Breast epithelium (tissue), 4 donors: ENCODE results near the gene SLBP. TPM values are rescaled to one million over a fixed set of nuclear protein-coding genes. Genes with fewer than 3 reads are reported as not detected.

ENCODE experiments used
- DNase-seq, 2 donors: peaks; one replicate each; pipeline ENCODE4 v3.0.0-alpha.2; 2019; ENCODE audit warnings: low spot score in 2 of 2
- H3K27ac ChIP-seq, 2 donors: fragments of 200-600 bp; sonication (generic) in 1 of 2; one replicate each; pipeline ENCODE4 v1.5.1; 2016 to 2019; ENCODE audit warnings: mild to moderate bottlenecking in 1 of 2
- H3K27me3 ChIP-seq, 2 donors: fragments of 200-600 bp; sonication (generic) in 1 of 2; one replicate each; pipeline versions ENCODE4 v1.5.1 to v1.6.0; 2017 to 2019; ENCODE audit warnings: control low read depth in 1 of 2, mild to moderate bottlenecking in 1 of 2
- H3K36me3 ChIP-seq: fragments of 200-600 bp; one replicate; pipeline ENCODE4 v1.5.1; 2019
- H3K4me1 ChIP-seq, 2 donors: fragments of 200-600 bp; sonication (generic); one replicate each; pipeline ENCODE4 v1.5.1; 2016 to 2019; ENCODE audit warnings: control low read depth in 1 of 2
- H3K4me3 ChIP-seq, 3 donors: fragments of 200-600 bp; sonication (generic); 1 replicate in 2 of 3; 2 replicates in 1 of 3; pipeline ENCODE4 v1.5.1; 2016 to 2019; ENCODE audit warnings: mild to moderate bottlenecking in 3 of 3, moderate library complexity in 2 of 3
- H3K9me3 ChIP-seq, 2 donors: fragments of 200-600 bp; sonication (generic) in 1 of 2; one replicate each; pipeline ENCODE4 v1.5.1; 2016 to 2019; ENCODE audit warnings: control low read depth in 1 of 2
- CTCF ChIP-seq, 3 donors: fragments of 450-650 bp; IDR thresholded peaks; one replicate each; pipeline ENCODE4 v1.5.1; 2016 to 2017; ENCODE audit warnings: antibody characterized with exemption in 3 of 3, mild to moderate bottlenecking in 3 of 3, moderate library complexity in 3 of 3
- POLR2A ChIP-seq: fragments of 450-650 bp; IDR thresholded peaks from one replicate; pipeline ENCODE4 v1.6.1; 2016; ENCODE audit warnings: antibody characterized with exemption, mild to moderate bottlenecking, moderate library complexity
- POLR2AphosphoS5 ChIP-seq, 3 donors: sonication (generic); formaldehyde crosslinking; IDR thresholded peaks; one replicate each; pipeline ENCODE4 v1.6.1; 2017; ENCODE audit warnings: antibody characterized with exemption in 3 of 3
- intact Hi-C: fragments of 100-400 bp; cut with DNase I; formaldehyde crosslinking; loops from one replicate; pipeline ENCODE4 v1.15.1; 2023; ENCODE audit warnings: low total_unique reads
- total RNA-seq, 3 donors: library from RNA; depleted of rRNA; stranded (reverse); fragments of >200 nt; gene quantifications; one replicate each; pipeline ENCODE4 v1.1.0, GENCODE V29; 2016

Gene SLBP
- total RNA-seq, 3 donors from 2014 or later, result 45.1 to 52.0 (median 45.6) TPM

- no peak overlapping the region for H3K4me3 ChIP-seq
- H3K36me3 ChIP-seq, result no peaks in the 10 kb centered on the region
- DNase-seq, result no peak
- TF ChIP-seq CTCF (IDR thresholded peaks at IDR 0.05) (no peak), POLR2AphosphoS5 (IDR thresholded peaks at IDR 0.05) (no peak), POLR2A (no peak)
- no peaks in the 10 kb centered on the region for H3K4me1 ChIP-seq
- intact Hi-C loops, result loop anchor here (5.0 to 10.0 kb wide), 2 partner anchors 62 to 155 kb away; no protein-coding TSS in a partner anchor
- H3K27ac ChIP-seq, result no peak overlapping the region
- H3K9me3 ChIP-seq, result no peaks in the 10 kb centered on the region
- no peaks in the 10 kb centered on the region for H3K27me3 ChIP-seq
Measured at GRCh38 chr4:1749826-1750225, 37.7 kb upstream of the SLBP start.

- no peak overlapping the region for H3K4me3 ChIP-seq
- TF ChIP-seq POLR2AphosphoS5 (IDR thresholded peaks at IDR 0.05) (no peak), POLR2A (no peak), CTCF (IDR thresholded peaks at IDR 0.05) (no peak)
- H3K36me3 ChIP-seq, result no peaks in the 10 kb centered on the region
- no peaks in the 10 kb centered on the region for H3K4me1 ChIP-seq
- DNase-seq, result no peak
- H3K9me3 ChIP-seq, result no peaks in the 10 kb centered on the region
- no peaks in the 10 kb centered on the region for H3K27me3 ChIP-seq
- intact Hi-C loops, result loop anchor here (5.0 kb wide), 1 partner anchor 63 kb away; no protein-coding TSS in a partner anchor
- H3K27ac ChIP-seq, result no peak overlapping the region
Measured at GRCh38 chr4:1749370-1749769, 37.3 kb upstream of the SLBP start.

GRCh38 chr4:1748465-1748995 is 36.4 kb upstream of the SLBP start:
- TF ChIP-seq POLR2A, result no peak
- peak; percentile 46 to 61 (median 55) for TF ChIP-seq CTCF (IDR thresholded peaks at IDR 0.05)
- intact Hi-C loops, result loop anchor here (5.0 kb wide), 1 partner anchor 64 kb away; no protein-coding TSS in a partner anchor
- no peak overlapping the region for H3K4me3 ChIP-seq
- no peak overlapping the region for H3K27ac ChIP-seq
- no peaks in the 10 kb centered on the region for H3K36me3 ChIP-seq
- peak in 1 of 2 donors; percentile 72 for DNase-seq
- H3K9me3 ChIP-seq, result no peaks in the 10 kb centered on the region
- no peaks in the 10 kb centered on the region for H3K27me3 ChIP-seq
- no peaks in the 10 kb centered on the region for H3K4me1 ChIP-seq

GRCh38 chr4:1747603-1747967 is 35.5 kb upstream of the SLBP start:
- Histone ChIP-seq H3K27me3 (no peaks in the 10 kb centered on the region), H3K4me3 (no peak overlapping the region), H3K36me3 (no peaks in the 10 kb centered on the region), H3K27ac (peak overlapping the region in 1 of 2 donors; percentile 18), H3K9me3 (no peaks in the 10 kb centered on the region), H3K4me1 (no peaks in the 10 kb centered on the region)
- TF ChIP-seq CTCF (IDR thresholded peaks at IDR 0.05) (no peak), POLR2A (no peak)
- no peak for DNase-seq
- intact Hi-C loops, result loop anchor here (5.0 kb wide), 1 partner anchor 65 kb away; no protein-coding TSS in a partner anchor

GRCh38 chr4:1746919-1747602 is 34.9 kb upstream of the SLBP start:
- Histone ChIP-seq H3K9me3 (no peaks in the 10 kb centered on the region), H3K4me1 (no peaks in the 10 kb centered on the region), H3K27ac (peak overlapping the region in 1 of 2 donors; percentile 18), H3K36me3 (no peaks in the 10 kb centered on the region), H3K27me3 (no peaks in the 10 kb centered on the region), H3K4me3 (no peak overlapping the region)
- intact Hi-C loops, result loop anchor here (5.0 kb wide), 1 partner anchor 65 kb away; no protein-coding TSS in a partner anchor
- DNase-seq, result no peak
- TF ChIP-seq CTCF (IDR thresholded peaks at IDR 0.05), result no peak
- no peak for TF ChIP-seq POLR2AphosphoS5 (IDR thresholded peaks at IDR 0.05)
- TF ChIP-seq POLR2A, result no peak
